Duodenal mucosa (tissue), 2 donors: ENCODE measurements around the gene CLASP1.
"Not testable (repeated sequence)": the region's sequence is repeated elsewhere in the genome, so short reads cannot be mapped to it uniquely, and the experiment has no call there.

Experiments
- H3K27ac ChIP-seq: one replicate; pipeline ENCODE4 v1.7.0; 2013; ENCODE audit warnings: low read depth, low read length
- H3K27me3 ChIP-seq, 2 donors: one replicate each; pipeline ENCODE4 v1.7.0; 2013; ENCODE audit warnings: low read length in 2 of 2, control low read depth in 1 of 2; ENCODE audit not compliant: insufficient read depth in 2 of 2, control insufficient read depth in 1 of 2
- H3K36me3 ChIP-seq, 2 donors: one replicate each; pipeline ENCODE4 v1.7.0; 2013; ENCODE audit warnings: low read length in 2 of 2, control low read depth in 1 of 2; ENCODE audit not compliant: insufficient read depth in 2 of 2, control insufficient read depth in 1 of 2
- H3K4me1 ChIP-seq, 2 donors: one replicate each; pipeline ENCODE4 v1.7.0; 2013; ENCODE audit warnings: low read length in 2 of 2, control low read depth in 1 of 2; ENCODE audit not compliant: insufficient read depth in 2 of 2, control insufficient read depth in 1 of 2
- H3K4me3 ChIP-seq, 2 donors: one replicate each; pipeline ENCODE4 v1.7.0; 2013; ENCODE audit warnings: low read length in 2 of 2, low read depth in 1 of 2
- H3K9ac ChIP-seq, 2 donors: one replicate each; pipeline ENCODE4 v1.7.0; 2013; ENCODE audit warnings: low read length in 2 of 2, low read depth in 1 of 2
- H3K9me3 ChIP-seq, 2 donors: one replicate each; pipeline ENCODE4 v1.7.0; 2013; ENCODE audit warnings: low read length in 2 of 2, control low read depth in 1 of 2; ENCODE audit not compliant: control insufficient read depth in 1 of 2

The CLASP1 gene

GRCh38 chr2:121626777-121627524 is 22.3 kb downstream of the CLASP1 start:
- no peak overlapping the region for H3K9ac ChIP-seq
- no peaks in the 10 kb centered on the region for H3K27me3 ChIP-seq
- no peak overlapping the region for H3K4me3 ChIP-seq
- H3K27ac ChIP-seq = no peak overlapping the region
- no peaks in the 10 kb centered on the region for H3K36me3 ChIP-seq
- H3K9me3 ChIP-seq = no peaks in the 10 kb centered on the region
- no peaks in the 10 kb centered on the region for H3K4me1 ChIP-seq

- H3K4me3 ChIP-seq = no peak overlapping the region
- no peaks in the 10 kb centered on the region for H3K36me3 ChIP-seq
- H3K27ac ChIP-seq = no peak overlapping the region
- H3K9ac ChIP-seq = no peak overlapping the region
- no peaks in the 10 kb centered on the region for H3K4me1 ChIP-seq
- no peaks in the 10 kb centered on the region for H3K9me3 ChIP-seq
- no peaks in the 10 kb centered on the region for H3K27me3 ChIP-seq
Measured at GRCh38 chr2:121625953-121626352, 23.3 kb downstream of the CLASP1 start.

GRCh38 chr2:121617042-121617599 is 32.1 kb downstream of the CLASP1 start:
- Histone ChIP-seq H3K27me3 (no peaks in the 10 kb centered on the region), H3K36me3 (peaks cover 0 to 3% of the 10 kb centered on the region in 2 donors), H3K27ac (no peak overlapping the region), H3K9ac (no peak overlapping the region), H3K4me3 (no peak overlapping the region), H3K4me1 (peaks cover 0 to 3% of the 10 kb centered on the region in 2 donors), H3K9me3 (no peaks in the 10 kb centered on the region)

- no peak overlapping the region for H3K4me3 ChIP-seq
- peaks cover 0 to 3% of the 10 kb centered on the region in 2 donors for H3K36me3 ChIP-seq
- no peaks in the 10 kb centered on the region for H3K27me3 ChIP-seq
- H3K9ac ChIP-seq = no peak overlapping the region
- H3K4me1 ChIP-seq = peaks cover 0 to 3% of the 10 kb centered on the region in 2 donors
- no peak overlapping the region for H3K27ac ChIP-seq
- H3K9me3 ChIP-seq = no peaks in the 10 kb centered on the region
Measured at GRCh38 chr2:121613774-121614173, 35.5 kb downstream of the CLASP1 start.

- no peaks in the 10 kb centered on the region for H3K27me3 ChIP-seq
- peaks cover 0 to 3% of the 10 kb centered on the region in 2 donors for H3K36me3 ChIP-seq
- peaks cover 0 to 7% of the 10 kb centered on the region in 2 donors for H3K4me1 ChIP-seq
- no peak overlapping the region for H3K9ac ChIP-seq
- no peaks in the 10 kb centered on the region for H3K9me3 ChIP-seq
- no peak overlapping the region for H3K4me3 ChIP-seq
- no peak overlapping the region for H3K27ac ChIP-seq
Measured at GRCh38 chr2:121613152-121613551, 36.1 kb downstream of the CLASP1 start.

- H3K4me3 ChIP-seq = no peak overlapping the region
- H3K27me3 ChIP-seq = no peaks in the 10 kb centered on the region
- H3K9ac ChIP-seq = no peak overlapping the region
- H3K9me3 ChIP-seq = no peaks in the 10 kb centered on the region
- peaks cover 0 to 3% of the 10 kb centered on the region in 2 donors for H3K36me3 ChIP-seq
- H3K4me1 ChIP-seq = peaks cover 0 to 7% of the 10 kb centered on the region in 2 donors
- H3K27ac ChIP-seq = peak overlapping the region; percentile 6
Measured at GRCh38 chr2:121611730-121612705, 37.2 kb downstream of the CLASP1 start.

GRCh38 chr2:121611048-121611649 is 38.1 kb downstream of the CLASP1 start:
- H3K27me3 ChIP-seq, H3K4me1 ChIP-seq, H3K9me3 ChIP-seq, H3K36me3 ChIP-seq, H3K9ac ChIP-seq, H3K27ac ChIP-seq, H3K4me3 ChIP-seq: not testable (repeated sequence)

GRCh38 chr2:121610487-121610874 is 38.8 kb downstream of the CLASP1 start:
- not testable (repeated sequence) for H3K4me1 ChIP-seq, H3K36me3 ChIP-seq

GRCh38 chr2:121608967-121609366 is 40.3 kb downstream of the CLASP1 start:
- H3K27me3 ChIP-seq = no peaks in the 10 kb centered on the region
- no peaks in the 10 kb centered on the region for H3K9me3 ChIP-seq
- no peak overlapping the region for H3K27ac ChIP-seq
- H3K9ac ChIP-seq = no peak overlapping the region
- peaks cover 8 to 15% of the 10 kb centered on the region in 2 donors for H3K36me3 ChIP-seq
- H3K4me3 ChIP-seq = no peak overlapping the region
- H3K4me1 ChIP-seq = peaks cover 0 to 4% of the 10 kb centered on the region in 2 donors

More at GRCh38 chr2:121610487-121610874, 38.8 kb downstream of the CLASP1 start:
- H3K27me3 ChIP-seq, H3K9ac ChIP-seq, H3K4me3 ChIP-seq, H3K9me3 ChIP-seq, H3K27ac ChIP-seq: not testable (repeated sequence)
